Measurements from ENCODE around the gene WDR45B.
"Not testable (repeated sequence)": the region's sequence is repeated elsewhere in the genome, so short reads cannot be mapped to it uniquely, and the experiment has no call there.

WDR45B gene

DNA sequence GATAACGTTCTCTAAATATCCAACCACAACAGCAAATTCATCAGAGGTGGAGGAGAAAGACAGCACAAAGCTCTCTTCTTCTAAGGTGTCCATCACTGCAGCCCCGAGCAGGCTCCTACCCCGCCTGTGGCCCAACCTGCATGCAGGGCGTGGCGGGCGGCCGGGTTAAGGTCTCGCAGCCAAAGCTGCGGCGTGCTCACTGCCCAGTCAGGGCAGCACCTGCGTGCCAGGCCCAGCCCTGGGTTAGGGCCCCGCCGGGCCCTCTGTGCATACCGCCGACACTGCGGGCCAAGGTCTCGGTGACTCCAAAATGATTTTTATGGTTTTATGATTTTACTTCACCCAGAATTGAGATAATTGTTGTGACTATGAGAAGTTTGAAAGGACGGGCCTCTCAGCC lies 70.9 kb downstream of the WDR45B start:
- DNase-seq = no peak

DNA sequence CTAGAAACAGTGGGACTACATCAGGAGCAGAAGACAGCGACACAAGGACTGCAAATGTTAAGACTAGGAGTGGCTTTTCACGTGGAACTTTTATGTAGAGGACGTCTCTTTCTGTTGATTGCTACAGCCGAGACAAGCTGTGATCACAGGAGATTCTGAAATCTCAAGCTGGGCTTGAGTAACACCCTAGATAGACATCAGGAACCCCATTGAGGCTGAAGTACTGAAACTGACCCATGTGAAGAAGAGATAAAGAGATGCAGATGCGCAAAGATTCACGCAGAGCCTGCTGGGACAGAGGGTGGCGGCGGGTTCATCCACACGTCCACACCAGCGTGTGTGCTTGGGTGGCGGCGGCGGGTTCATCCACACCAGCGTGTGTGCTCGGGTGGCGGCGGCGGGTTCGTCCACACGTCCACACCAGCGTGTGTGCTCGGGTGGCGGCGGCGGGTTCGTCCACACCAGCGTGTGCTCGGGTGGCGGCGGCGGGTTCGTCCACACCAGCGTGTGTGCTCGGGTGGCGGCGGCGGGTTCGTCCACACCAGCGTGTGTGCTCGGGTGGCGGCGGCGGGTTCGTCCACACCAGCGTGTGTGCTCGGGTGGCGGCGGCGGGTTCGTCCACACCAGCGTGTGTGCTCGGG lies 72.5 kb downstream of the WDR45B start:
- DNase-seq = not testable (repeated sequence)

DNA sequence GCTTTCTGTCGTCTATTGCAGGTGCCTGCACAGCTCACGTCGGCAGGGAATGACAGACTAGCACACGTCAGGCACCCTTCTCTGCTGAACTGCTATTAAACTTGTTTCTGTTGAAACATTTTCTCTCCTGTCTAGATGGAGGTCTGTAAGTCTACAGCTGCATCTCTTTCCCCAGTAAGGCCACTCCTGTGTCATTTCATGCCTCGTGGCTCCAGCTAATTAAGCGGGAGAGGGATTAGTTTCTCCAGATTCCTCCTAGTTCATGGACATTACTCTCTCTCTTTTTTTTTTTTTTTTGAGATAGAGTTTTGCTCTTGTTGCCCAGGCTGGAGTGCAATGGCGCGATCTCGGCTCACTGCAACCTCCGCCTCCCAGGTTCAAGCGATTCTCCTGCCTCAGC lies 74.2 kb downstream of the WDR45B start:
- no peak for DNase-seq

DNA sequence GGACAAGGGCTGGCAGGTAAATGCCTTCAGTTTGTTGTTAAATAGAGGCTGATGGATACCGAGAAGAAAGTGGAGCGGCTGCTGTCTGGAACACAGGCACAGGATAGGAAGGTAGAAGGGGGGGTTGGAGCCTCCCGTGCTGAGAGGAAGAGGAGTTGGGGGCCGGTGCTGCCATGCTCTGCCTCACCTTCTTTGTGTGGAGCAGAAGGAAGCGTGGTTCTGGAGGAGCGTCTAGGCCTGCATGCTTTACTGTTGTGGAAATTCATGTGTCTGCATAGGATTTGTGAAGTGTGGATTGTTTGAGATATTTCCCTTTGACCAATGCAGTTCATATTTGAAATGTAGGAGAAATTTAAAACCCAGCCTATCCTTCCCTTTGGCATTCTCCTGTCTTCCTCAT lies 76.4 kb downstream of the WDR45B start:
- no peak for DNase-seq

DNA sequence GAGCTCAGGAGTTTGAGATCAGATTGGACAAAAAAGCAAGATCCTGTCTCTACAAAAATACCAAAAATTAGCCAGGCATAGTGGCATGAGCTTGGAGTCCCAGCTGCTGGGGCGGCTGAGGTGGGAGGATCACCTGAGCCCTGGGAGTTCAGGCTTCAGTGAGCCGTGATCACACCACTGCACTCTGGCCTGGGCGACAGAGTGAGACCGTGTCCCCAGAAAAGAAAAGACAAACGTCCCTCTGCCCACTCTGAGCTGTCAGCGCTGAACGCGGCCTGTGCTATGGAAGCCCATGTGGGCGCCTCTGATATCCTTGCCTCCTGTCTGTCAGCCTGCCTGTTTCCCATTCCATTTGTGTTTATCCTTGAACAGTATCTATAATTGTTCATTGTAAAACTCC lies 78.0 kb downstream of the WDR45B start:
- no peak for DNase-seq

DNA sequence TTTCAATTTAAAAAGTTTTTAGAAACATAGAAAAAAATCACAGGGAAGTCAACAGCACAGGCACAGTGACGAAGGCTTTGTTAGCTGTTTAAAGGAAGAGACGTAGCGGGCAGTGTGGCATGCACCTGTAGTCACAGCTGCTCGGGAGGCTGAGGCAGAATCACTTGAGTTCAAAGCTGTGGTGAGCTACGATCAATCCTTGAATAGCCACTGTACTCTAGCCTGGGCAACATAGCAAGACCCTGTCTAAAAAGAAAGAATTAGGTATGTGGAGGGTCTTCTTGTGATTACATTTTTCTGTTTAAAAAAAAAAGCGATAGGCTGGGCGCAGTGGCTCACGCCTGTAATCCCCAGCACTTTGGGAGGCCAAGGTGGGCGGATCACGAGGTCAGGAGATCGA lies 78.6 kb downstream of the WDR45B start:
- DNase-seq = no peak

DNA sequence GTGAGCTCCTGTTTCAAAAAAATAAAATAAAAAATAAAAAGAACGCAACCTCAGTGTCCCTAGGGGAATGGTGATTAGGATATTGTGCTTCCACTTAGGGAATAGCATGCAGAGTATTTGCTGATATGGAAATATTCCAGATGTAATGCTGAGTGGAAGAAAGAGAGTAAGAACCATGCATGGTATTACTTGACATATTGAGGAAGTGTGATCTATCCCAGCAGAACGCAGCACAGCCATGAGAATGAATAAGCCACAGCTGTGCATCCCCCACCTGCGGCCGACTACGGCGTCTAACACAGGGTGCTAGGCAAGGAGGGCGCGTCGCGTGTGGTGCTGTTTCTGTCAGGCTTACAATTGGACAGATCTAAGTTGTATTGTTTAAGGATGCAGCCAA lies 79.2 kb downstream of the WDR45B start:
- DNase-seq = no peak

DNA sequence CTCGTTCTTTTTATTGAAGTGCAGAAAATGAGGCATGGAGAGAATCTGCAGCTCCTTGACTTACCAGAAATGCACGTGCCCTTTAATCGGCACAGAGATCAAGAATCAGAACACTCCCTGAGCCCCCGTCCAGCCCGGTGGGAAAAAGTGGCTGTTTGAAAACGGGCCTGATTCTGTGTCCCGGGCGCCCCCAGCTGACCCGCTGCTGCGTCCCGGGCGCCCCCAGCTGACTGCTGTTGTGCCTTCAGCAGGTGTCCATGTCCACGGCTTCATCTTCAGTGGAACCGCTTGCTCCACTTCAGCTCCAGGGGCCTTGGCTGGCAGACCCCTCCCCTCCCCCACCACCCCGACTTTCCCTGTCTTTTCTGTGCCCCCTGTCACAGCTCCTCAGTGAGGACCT lies 81.0 kb downstream of the WDR45B start:
- no peak for DNase-seq

DNA sequence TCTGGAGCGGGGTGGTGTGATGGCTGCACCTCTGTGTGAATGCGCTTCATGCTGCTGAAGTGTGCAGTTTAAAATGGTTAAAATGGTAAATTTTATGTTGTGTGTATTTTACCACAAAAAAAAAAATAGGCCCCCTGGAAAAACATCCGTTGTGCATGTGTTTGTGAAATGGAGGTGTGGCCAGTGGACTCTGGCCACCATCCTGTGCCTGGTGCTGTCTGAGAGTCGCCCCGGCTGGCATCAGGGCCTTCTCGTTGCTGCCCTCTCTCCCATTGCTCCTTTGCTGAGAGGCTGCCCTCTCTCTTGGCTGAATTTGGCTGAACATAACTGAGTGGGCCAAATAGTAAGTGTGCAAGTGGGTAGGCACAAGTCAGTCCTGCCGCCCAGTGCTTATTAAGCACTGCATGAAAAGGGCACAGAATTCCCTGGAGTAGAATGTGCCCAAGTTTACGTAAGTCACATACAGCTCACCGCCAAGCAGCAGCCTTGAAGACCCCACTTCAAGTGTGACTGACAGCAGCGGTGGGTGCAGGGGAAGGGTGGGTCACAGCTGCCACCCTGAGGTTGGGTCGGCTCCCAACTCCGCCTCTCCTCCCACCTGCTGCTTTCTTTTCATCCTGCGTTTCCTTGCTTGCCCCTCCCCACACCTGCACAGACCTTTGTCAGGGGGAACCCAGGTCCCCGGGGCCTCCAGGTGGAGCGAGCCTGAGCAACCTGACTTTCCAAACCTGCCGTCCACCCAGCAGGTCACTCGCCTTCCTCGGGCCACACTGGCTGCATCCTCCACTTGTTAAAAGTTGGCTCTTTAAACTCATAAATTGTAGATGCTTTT lies 81.9 kb downstream of the WDR45B start:
- DNase-seq = no peak

DNA sequence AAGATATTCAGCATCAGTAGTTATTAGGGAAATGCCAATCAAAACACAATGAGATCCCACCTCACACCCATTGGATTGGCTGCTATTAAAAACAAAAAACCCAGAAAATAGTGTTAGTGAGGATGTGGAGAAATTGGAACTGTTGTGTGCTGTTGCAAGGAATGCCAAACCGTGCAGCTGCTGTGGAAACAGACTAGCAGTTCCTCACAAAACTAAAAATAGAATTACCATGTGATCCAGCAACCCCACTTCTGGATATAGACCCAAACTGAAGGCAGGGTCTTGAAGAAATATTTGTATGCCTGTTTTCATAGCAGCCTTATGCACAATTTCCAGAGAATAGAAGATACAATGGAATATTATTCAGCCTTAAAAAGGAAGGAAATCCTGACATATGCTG lies 82.7 kb downstream of the WDR45B start:
- DNase-seq = no peak

Data from stimulated activated CD4-positive, alpha-beta T cell treated with anti-CD3 and anti-CD28 coated beads, Interleukin-1b, Interleukin-23, amount 100 ng/mL, for 48 hours (primary cell).